ENCODE data around the gene DUSP22. TPM values are rescaled to one million over a fixed set of nuclear protein-coding genes. Genes with fewer than 3 reads are reported as not detected.

The DUSP22 gene
- polyA plus RNA-seq, 1 of the 3 experiments (the other 2 are of a cell fraction), result 6.8 TPM

DNA sequence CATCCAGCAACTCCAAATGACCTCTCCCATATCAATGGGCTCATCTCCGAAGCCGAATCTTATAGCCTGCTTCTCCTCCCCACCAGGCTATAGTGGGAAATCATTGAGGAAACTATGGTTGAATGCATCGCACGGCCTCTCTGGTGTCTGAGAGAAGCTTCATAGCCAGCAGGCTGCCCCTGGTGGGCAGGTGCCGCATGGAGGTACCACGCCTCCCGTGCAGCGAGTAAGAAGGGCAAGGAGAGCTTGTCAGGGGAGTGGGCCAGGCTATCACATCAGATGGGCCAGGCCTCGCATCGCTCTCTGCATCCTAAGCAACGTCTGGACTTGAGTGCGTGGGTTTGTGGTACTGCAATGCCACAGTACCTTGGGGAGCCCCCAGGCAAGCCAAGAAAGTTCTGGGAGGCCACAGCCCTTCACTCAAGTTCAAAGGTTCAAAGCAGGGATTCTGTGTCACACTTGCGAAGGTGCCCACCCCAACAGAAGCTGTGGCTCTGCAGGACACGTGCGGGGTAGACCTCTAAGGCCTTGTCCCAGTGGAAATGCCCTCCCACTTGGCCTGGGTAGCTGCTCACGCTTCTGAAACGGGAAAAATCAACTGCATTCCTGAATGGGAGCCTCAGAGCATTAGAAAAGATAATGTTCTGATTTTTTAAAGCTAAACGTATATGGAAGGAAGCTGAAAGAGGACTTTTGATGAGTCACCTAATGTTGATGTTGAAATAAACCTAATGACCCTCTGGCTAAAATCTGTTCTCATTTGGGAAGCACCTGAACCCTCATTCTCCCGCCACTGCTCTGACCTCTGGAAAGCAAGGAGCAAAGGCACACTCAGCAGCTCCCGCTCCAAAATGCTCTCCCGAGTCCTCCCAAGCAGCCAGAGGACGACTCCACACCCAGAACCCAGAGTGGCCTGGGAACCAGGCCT lies 90.9 kb downstream of the DUSP22 start:
- H3K36me3 ChIP-seq (replicated peaks in 1 of 2; ENCODE audit: control insufficient read depth in 1 of 2, insufficient read depth in 2 of 2, low read length in 1 of 2), result no peaks in the 10 kb centered on the region
- H3K9ac ChIP-seq, result no peak overlapping the region
- TF ChIP-seq RAD21 (IDR thresholded peaks at IDR 0.05; ENCODE audit: low read length) (no peak), ZBTB33 (IDR thresholded peaks at IDR 0.05; ENCODE audit: borderline replicate concordance, low read depth) (no peak), CHD2 (IDR thresholded peaks at IDR 0.05; ENCODE audit: low read length, partially characterized antibody) (no peak), MEF2A (IDR thresholded peaks at IDR 0.05; ENCODE audit: borderline replicate concordance, low read depth) (no peak), MXI1 (IDR thresholded peaks at IDR 0.05; ENCODE audit: low read depth, low read length) (no peak), YY1 (IDR thresholded peaks at IDR 0.05; ENCODE audit: low read depth) (no peak), CTCF (IDR thresholded peaks at IDR 0.05) (no peak), ELF1 (IDR thresholded peaks at IDR 0.05) (no peak), NFIC (IDR thresholded peaks at IDR 0.05; ENCODE audit: borderline replicate concordance) (no peak), TAF1 (IDR thresholded peaks at IDR 0.05; ENCODE audit: borderline replicate concordance, low read depth, low read length) (no peak)
- TF ChIP-seq, protein P1, sequence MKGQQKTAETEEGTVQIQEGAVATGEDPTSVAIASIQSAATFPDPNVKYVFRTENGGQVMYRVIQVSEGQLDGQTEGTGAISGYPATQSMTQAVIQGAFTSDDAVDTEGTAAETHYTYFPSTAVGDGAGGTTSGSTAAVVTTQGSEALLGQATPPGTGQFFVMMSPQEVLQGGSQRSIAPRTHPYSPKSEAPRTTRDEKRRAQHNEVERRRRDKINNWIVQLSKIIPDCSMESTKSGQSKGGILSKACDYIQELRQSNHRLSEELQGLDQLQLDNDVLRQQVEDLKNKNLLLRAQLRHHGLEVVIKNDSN (IDR thresholded peaks at IDR 0.05; ENCODE audit: borderline replicate concordance, low read depth), result no peak
- TF ChIP-seq, protein P2, sequence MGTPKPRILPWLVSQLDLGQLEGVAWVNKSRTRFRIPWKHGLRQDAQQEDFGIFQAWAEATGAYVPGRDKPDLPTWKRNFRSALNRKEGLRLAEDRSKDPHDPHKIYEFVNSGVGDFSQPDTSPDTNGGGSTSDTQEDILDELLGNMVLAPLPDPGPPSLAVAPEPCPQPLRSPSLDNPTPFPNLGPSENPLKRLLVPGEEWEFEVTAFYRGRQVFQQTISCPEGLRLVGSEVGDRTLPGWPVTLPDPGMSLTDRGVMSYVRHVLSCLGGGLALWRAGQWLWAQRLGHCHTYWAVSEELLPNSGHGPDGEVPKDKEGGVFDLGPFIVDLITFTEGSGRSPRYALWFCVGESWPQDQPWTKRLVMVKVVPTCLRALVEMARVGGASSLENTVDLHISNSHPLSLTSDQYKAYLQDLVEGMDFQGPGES (IDR thresholded peaks at IDR 0.05; ENCODE audit: low read depth, low read length), result no peak
- H3F3A ChIP-seq (replicated peaks; ENCODE audit: insufficient read depth), result no peaks in the 10 kb centered on the region
- no peak overlapping the region for H2AFZ ChIP-seq (ENCODE audit: low read depth)
- ChIA-PET CTCF (interaction anchor here (0.9 to 1.1 kb wide), 2 partner anchors 26 to 70 kb away, joined by 3 to 4 read pairs; no protein-coding TSS in a partner anchor), POLR2A (no interaction called here)
- no peaks in the 10 kb centered on the region for H4K20me1 ChIP-seq (ENCODE audit: insufficient read depth)
- DNase-seq, result no peak
- H3K79me2 ChIP-seq (ENCODE audit: insufficient read depth), result no peaks in the 10 kb centered on the region
- H3K4me2 ChIP-seq, result no peak overlapping the region
- no peaks in the 10 kb centered on the region for H3K9me3 ChIP-seq
- no peaks in the 10 kb centered on the region for H3K9me2 ChIP-seq
- H3K4me3 ChIP-seq (ENCODE audit: low read depth in 2 of 2, low read length in 1 of 2), result no peak overlapping the region
- peaks cover 95% of the 10 kb centered on the region for H3K27me3 ChIP-seq (ENCODE audit: insufficient read depth)
- no peaks in the 10 kb centered on the region for H3K4me1 ChIP-seq (ENCODE audit: control insufficient read depth in 1 of 2, insufficient read depth in 2 of 2, low read depth in 1 of 2, low read length in 1 of 2)
- H3K27ac ChIP-seq (ENCODE audit: low read depth in 2 of 2, low read length in 1 of 2), result no peak overlapping the region
- 22% methylated on average over 17 of the region's 22 CpGs for WGBS (ENCODE audit: low lambda C conversion rate)
